ENCODE results near the gene SLC22A1. TPM values are rescaled to one million over a fixed set of nuclear protein-coding genes. Genes with fewer than 3 reads are reported as not detected.

SLC22A1 gene
- total and polyA plus RNA-seq, 4 donors, result 0.79 to 1,107 (median 439) TPM

DNA sequence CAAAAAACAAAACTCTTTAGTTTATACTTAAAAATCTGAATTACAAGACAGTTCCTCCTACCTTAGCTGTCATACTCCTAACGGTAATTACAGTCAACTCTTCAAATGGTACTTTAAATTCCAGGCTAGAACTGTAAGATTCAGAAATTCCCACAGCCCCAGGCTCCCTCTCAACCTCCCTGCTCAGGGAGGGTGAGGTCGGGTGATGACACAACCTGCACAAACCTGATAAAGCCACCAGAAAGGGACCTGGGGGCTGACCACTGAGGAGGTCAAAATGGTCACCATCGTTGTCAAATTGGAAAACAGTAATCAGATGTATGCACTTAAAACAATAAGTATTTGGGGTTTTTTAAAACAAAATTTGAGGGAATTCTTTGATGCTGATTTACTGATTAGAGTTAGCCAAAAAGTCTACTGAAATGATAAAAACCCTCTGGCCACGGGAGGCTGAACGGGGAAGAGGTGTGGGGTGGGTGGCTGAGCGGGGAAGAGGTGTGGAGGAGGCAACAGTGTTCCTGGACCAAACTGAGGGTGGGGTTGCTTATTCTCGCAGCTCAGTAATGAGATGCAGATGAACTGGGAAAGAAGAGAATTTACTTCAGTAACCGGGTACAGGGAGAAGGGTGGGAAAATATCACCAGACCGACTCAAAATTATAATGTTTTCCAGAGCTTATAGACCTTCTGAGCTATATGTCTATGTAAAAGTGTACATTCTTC is 52.4 kb downstream of the SLC22A1 start:
- no peaks in the 10 kb centered on the region for H3K27me3 ChIP-seq (ENCODE audit: control insufficient read depth in 4 of 4, insufficient read depth in 4 of 4, low read length in 3 of 4)
- TF ChIP-seq TAF1 (conservative IDR thresholded peaks at IDR 0.05) (no peak), RXRA (IDR thresholded peaks at IDR 0.05) (no peak), SP1 (IDR thresholded peaks at IDR 0.05) (no peak), FOXA2 (IDR thresholded peaks at IDR 0.05) (no peak), REST (IDR thresholded peaks at IDR 0.05) (no peak), JUND (IDR thresholded peaks at IDR 0.05) (no peak), NR2F2 (IDR thresholded peaks at IDR 0.05) (no peak), GABPA (IDR thresholded peaks at IDR 0.05 in 1 of 2, conservative IDR thresholded peaks at IDR 0.05 in 1 of 2) (no peak), YY1 (IDR thresholded peaks at IDR 0.05) (no peak), HNF4G (IDR thresholded peaks at IDR 0.05) (no peak), FOXA1 (IDR thresholded peaks at IDR 0.05) (no peak), HNF4A (conservative IDR thresholded peaks at IDR 0.05) (no peak), RAD21 (IDR thresholded peaks at IDR 0.05) (no peak), EGR1 (IDR thresholded peaks at IDR 0.05; ENCODE audit: low read depth in 2 of 2) (no peak)
- TF ChIP-seq, protein P1, sequence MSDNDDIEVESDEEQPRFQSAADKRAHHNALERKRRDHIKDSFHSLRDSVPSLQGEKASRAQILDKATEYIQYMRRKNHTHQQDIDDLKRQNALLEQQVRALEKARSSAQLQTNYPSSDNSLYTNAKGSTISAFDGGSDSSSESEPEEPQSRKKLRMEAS (IDR thresholded peaks at IDR 0.05), result no peak
- TF ChIP-seq, protein P2, sequence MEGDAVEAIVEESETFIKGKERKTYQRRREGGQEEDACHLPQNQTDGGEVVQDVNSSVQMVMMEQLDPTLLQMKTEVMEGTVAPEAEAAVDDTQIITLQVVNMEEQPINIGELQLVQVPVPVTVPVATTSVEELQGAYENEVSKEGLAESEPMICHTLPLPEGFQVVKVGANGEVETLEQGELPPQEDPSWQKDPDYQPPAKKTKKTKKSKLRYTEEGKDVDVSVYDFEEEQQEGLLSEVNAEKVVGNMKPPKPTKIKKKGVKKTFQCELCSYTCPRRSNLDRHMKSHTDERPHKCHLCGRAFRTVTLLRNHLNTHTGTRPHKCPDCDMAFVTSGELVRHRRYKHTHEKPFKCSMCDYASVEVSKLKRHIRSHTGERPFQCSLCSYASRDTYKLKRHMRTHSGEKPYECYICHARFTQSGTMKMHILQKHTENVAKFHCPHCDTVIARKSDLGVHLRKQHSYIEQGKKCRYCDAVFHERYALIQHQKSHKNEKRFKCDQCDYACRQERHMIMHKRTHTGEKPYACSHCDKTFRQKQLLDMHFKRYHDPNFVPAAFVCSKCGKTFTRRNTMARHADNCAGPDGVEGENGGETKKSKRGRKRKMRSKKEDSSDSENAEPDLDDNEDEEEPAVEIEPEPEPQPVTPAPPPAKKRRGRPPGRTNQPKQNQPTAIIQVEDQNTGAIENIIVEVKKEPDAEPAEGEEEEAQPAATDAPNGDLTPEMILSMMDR (IDR thresholded peaks at IDR 0.05; ENCODE audit: low read depth, low read length, missing input control), result no peak
- TF ChIP-seq, protein P3, sequence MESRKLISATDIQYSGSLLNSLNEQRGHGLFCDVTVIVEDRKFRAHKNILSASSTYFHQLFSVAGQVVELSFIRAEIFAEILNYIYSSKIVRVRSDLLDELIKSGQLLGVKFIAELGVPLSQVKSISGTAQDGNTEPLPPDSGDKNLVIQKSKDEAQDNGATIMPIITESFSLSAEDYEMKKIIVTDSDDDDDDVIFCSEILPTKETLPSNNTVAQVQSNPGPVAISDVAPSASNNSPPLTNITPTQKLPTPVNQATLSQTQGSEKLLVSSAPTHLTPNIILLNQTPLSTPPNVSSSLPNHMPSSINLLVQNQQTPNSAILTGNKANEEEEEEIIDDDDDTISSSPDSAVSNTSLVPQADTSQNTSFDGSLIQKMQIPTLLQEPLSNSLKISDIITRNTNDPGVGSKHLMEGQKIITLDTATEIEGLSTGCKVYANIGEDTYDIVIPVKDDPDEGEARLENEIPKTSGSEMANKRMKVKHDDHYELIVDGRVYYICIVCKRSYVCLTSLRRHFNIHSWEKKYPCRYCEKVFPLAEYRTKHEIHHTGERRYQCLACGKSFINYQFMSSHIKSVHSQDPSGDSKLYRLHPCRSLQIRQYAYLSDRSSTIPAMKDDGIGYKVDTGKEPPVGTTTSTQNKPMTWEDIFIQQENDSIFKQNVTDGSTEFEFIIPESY (IDR thresholded peaks at IDR 0.05), result no peak
- TF ChIP-seq, protein P4, sequence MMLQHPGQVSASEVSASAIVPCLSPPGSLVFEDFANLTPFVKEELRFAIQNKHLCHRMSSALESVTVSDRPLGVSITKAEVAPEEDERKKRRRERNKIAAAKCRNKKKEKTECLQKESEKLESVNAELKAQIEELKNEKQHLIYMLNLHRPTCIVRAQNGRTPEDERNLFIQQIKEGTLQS (IDR thresholded peaks at IDR 0.05), result no peak
- no peaks in the 10 kb centered on the region for H3K9me3 ChIP-seq (ENCODE audit: control insufficient read depth in 4 of 4, low read length in 3 of 4)
- H3K4me3 ChIP-seq (ENCODE audit: low read depth in 1 of 3, low read length in 3 of 3), result no peak overlapping the region
- no peak for DNase-seq (ENCODE audit: low spot score)
- H3K27ac ChIP-seq (ENCODE audit: low read depth in 1 of 2, low read length in 2 of 2), result no peak overlapping the region
- H3K4me1 ChIP-seq (ENCODE audit: control insufficient read depth in 4 of 4, insufficient read depth in 4 of 4, low read length in 3 of 4), result no peaks in the 10 kb centered on the region
- WGBS, result 65% methylated on average over 9 of the region's 9 CpGs
- no peak overlapping the region for H3K9ac ChIP-seq (ENCODE audit: low read depth in 1 of 2, low read length in 2 of 2)
- H3K36me3 ChIP-seq (ENCODE audit: control insufficient read depth in 4 of 4, insufficient read depth in 3 of 4, low read depth in 1 of 4, low read length in 3 of 4), result no peaks in the 10 kb centered on the region
